ENCODE results near the gene BTBD1.
A peak's percentile ranks its signal among the peaks of the same experiment; 100 is the strongest.
"Not testable (repeated sequence)": the region's sequence is repeated elsewhere in the genome, so short reads cannot be mapped to it uniquely, and the experiment has no call there.

Gene BTBD1

GRCh38 chr15:83099290-83099689, 32.2 kb upstream of the BTBD1 start:
- no peak overlapping the region for H3K4me3 ChIP-seq (ENCODE audit: low read depth, low read length)
- no peak for DNase-seq (ENCODE audit: low read depth)

- no peak for DNase-seq (ENCODE audit: low read depth)
- H3K4me3 ChIP-seq (ENCODE audit: low read depth, low read length): no peak overlapping the region
Measured at GRCh38 chr15:83098079-83098478, 31.0 kb upstream of the BTBD1 start.

- no peak overlapping the region for H3K4me3 ChIP-seq (ENCODE audit: low read depth, low read length)
- no peak for DNase-seq (ENCODE audit: low read depth)
Measured at GRCh38 chr15:83094583-83094982, 27.5 kb upstream of the BTBD1 start.

- no peak for DNase-seq (ENCODE audit: low read depth)
- H3K4me3 ChIP-seq (ENCODE audit: low read depth, low read length): no peak overlapping the region
Measured at GRCh38 chr15:83092309-83092976, 25.4 kb upstream of the BTBD1 start.

GRCh38 chr15:83091965-83092308, 24.9 kb upstream of the BTBD1 start:
- H3K4me3 ChIP-seq (ENCODE audit: low read depth, low read length); DNase-seq (ENCODE audit: low read depth): not testable (repeated sequence)

GRCh38 chr15:83090465-83090864, 23.4 kb upstream of the BTBD1 start:
- H3K4me3 ChIP-seq (ENCODE audit: low read depth, low read length): no peak overlapping the region
- no peak for DNase-seq (ENCODE audit: low read depth)

- no peak overlapping the region for H3K4me3 ChIP-seq (ENCODE audit: low read depth, low read length)
- no peak for DNase-seq (ENCODE audit: low read depth)
Measured at GRCh38 chr15:83088876-83089275, 21.8 kb upstream of the BTBD1 start.

- no peak for DNase-seq (ENCODE audit: low read depth)
- no peak overlapping the region for H3K4me3 ChIP-seq (ENCODE audit: low read depth, low read length)
Measured at GRCh38 chr15:83087576-83087975, 20.5 kb upstream of the BTBD1 start.

GRCh38 chr15:83085864-83086552, 19.0 kb upstream of the BTBD1 start:
- not testable (repeated sequence) for H3K4me3 ChIP-seq (ENCODE audit: low read depth, low read length); DNase-seq (ENCODE audit: low read depth)

GRCh38 chr15:83085461-83085860, 18.4 kb upstream of the BTBD1 start:
- not testable (repeated sequence) for H3K4me3 ChIP-seq (ENCODE audit: low read depth, low read length); DNase-seq (ENCODE audit: low read depth)

- DNase-seq (ENCODE audit: low read depth): no peak
- H3K4me3 ChIP-seq (ENCODE audit: low read depth, low read length): no peak overlapping the region
Measured at GRCh38 chr15:83082730-83083386, 15.8 kb upstream of the BTBD1 start.

GRCh38 chr15:83081256-83082014, 14.4 kb upstream of the BTBD1 start:
- DNase-seq (ENCODE audit: low read depth): no peak
- H3K4me3 ChIP-seq (ENCODE audit: low read depth, low read length): no peak overlapping the region

GRCh38 chr15:83078712-83079111, 11.7 kb upstream of the BTBD1 start:
- no peak for DNase-seq (ENCODE audit: low read depth)
- no peak overlapping the region for H3K4me3 ChIP-seq (ENCODE audit: low read depth, low read length)

- no peak overlapping the region for H3K4me3 ChIP-seq (ENCODE audit: low read depth, low read length)
- DNase-seq (ENCODE audit: low read depth): no peak
Measured at GRCh38 chr15:83077491-83078230, 10.6 kb upstream of the BTBD1 start.

- not testable (repeated sequence) for DNase-seq (ENCODE audit: low read depth); H3K4me3 ChIP-seq (ENCODE audit: low read depth, low read length)
Measured at GRCh38 chr15:83069211-83069642, 2.2 kb upstream of the BTBD1 start.

- no peak overlapping the region for H3K4me3 ChIP-seq (ENCODE audit: low read depth, low read length)
- DNase-seq (ENCODE audit: low read depth): no peak
Measured at GRCh38 chr15:83068054-83068453, 1.0 kb upstream of the BTBD1 start.

GRCh38 chr15:83067638-83067962, 548 bp upstream of the BTBD1 start:
- DNase-seq (ENCODE audit: low read depth): no peak
- peak overlapping the region; percentile 97 for H3K4me3 ChIP-seq (ENCODE audit: low read depth, low read length)

- no peak for DNase-seq (ENCODE audit: low read depth)
- H3K4me3 ChIP-seq (ENCODE audit: low read depth, low read length): peak overlapping the region; percentile 97
Measured at GRCh38 chr15:83066034-83066733, 868 bp downstream of the BTBD1 start.

GRCh38 chr15:83065431-83065830, 1.6 kb downstream of the BTBD1 start:
- H3K4me3 ChIP-seq (ENCODE audit: low read depth, low read length): peak overlapping the region; percentile 97
- DNase-seq (ENCODE audit: low read depth): no peak
